DND-41 (cell line): ENCODE results near the gene AGMO.

ENCODE experiments used
- EZH2 ChIP-seq: IDR thresholded peaks from 3 replicates; pipeline ENCODE4 v1.6.1; 2012; ENCODE audit warnings: borderline replicate concordance, low read depth, mild to moderate bottlenecking, moderate library complexity, low read length, inconsistent platforms; ENCODE audit not compliant: severe bottlenecking
- TF ChIP-seq, protein P1 (sequence below): IDR thresholded peaks from 2 replicates; pipeline ENCODE4 v1.5.1; 2012; ENCODE audit warnings: borderline replicate concordance, low read length, moderate library complexity, mild to moderate bottlenecking; ENCODE audit not compliant: poor library complexity, severe bottlenecking; ENCODE audit errors: extremely low read depth

DNA sequence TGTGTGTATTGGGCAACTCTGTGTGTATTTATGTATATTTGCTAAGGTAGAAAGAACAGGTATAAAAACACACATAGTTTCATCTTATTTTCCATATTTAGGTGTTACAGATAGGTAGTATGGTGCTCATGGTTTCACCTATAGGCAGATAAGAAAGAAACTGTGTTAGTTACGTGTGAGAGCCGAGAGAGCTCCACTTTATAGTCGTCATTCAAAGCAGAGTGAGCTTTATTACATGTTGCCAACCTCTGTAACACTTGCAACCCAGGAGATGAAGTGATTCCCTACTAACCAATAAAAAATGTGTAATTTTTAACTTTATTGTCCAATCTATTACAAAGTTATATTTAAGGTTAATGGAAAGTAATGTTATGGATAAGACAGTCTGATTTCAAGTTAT is 121.3 kb downstream of the AGMO start:
- no peak for TF ChIP-seq EZH2
- TF ChIP-seq, protein P1, sequence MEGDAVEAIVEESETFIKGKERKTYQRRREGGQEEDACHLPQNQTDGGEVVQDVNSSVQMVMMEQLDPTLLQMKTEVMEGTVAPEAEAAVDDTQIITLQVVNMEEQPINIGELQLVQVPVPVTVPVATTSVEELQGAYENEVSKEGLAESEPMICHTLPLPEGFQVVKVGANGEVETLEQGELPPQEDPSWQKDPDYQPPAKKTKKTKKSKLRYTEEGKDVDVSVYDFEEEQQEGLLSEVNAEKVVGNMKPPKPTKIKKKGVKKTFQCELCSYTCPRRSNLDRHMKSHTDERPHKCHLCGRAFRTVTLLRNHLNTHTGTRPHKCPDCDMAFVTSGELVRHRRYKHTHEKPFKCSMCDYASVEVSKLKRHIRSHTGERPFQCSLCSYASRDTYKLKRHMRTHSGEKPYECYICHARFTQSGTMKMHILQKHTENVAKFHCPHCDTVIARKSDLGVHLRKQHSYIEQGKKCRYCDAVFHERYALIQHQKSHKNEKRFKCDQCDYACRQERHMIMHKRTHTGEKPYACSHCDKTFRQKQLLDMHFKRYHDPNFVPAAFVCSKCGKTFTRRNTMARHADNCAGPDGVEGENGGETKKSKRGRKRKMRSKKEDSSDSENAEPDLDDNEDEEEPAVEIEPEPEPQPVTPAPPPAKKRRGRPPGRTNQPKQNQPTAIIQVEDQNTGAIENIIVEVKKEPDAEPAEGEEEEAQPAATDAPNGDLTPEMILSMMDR = no peak
